COR-L47 (cell line): ENCODE measurements around the gene SOX14.

Source experiments
- DNase-seq: peaks from one replicate; lab custom pipeline; 2025; lab: John Stamatoyannopoulos, UW

SOX14 gene

GRCh38 chr3:137768361-137769321 lies 4.5 kb downstream of the SOX14 start:
- DNase-seq: no peak

- no peak for DNase-seq
These were observed 5.4 kb downstream of the SOX14 start for GRCh38 chr3:137769322-137770065.

GRCh38 chr3:137770066-137770834 lies 6.1 kb downstream of the SOX14 start:
- DNase-seq: no peak

GRCh38 chr3:137770835-137771399 lies 6.8 kb downstream of the SOX14 start:
- DNase-seq: no peak

- DNase-seq: no peak
These were observed 7.5 kb downstream of the SOX14 start for GRCh38 chr3:137771401-137772213.

- DNase-seq: no peak
These were observed 8.3 kb downstream of the SOX14 start for GRCh38 chr3:137772214-137772955.

GRCh38 chr3:137778941-137779340 lies 14.8 kb downstream of the SOX14 start:
- no peak for DNase-seq

- DNase-seq: no peak
These were observed 23.4 kb downstream of the SOX14 start for GRCh38 chr3:137787529-137787928.

- no peak for DNase-seq
These were observed 25.1 kb downstream of the SOX14 start for GRCh38 chr3:137789236-137789635.

GRCh38 chr3:137792626-137793271 lies 28.6 kb downstream of the SOX14 start:
- peak; percentile 27 for DNase-seq

GRCh38 chr3:137796993-137797392 lies 32.9 kb downstream of the SOX14 start:
- DNase-seq: no peak

GRCh38 chr3:137803215-137803614 lies 39.1 kb downstream of the SOX14 start:
- DNase-seq: no peak

GRCh38 chr3:137807998-137808397 lies 43.9 kb downstream of the SOX14 start:
- DNase-seq: no peak

- DNase-seq: no peak
These were observed 45.4 kb downstream of the SOX14 start for GRCh38 chr3:137809509-137809908.

- no peak for DNase-seq
These were observed 47.9 kb downstream of the SOX14 start for GRCh38 chr3:137812023-137812422.

- no peak for DNase-seq
These were observed 51.1 kb downstream of the SOX14 start for GRCh38 chr3:137815251-137815650.
